OCI-LY1 (cell line): ENCODE data around the gene CRYBG3.

ENCODE experiments used
- H2AFZ ChIP-seq: fragments of 200-600 bp; sonication (generic), shearing (Covaris generic); 2 replicates; pipeline ENCODE4 v1.6.0; 2014; ENCODE audit warnings: antibody characterized with exemption, mild to moderate bottlenecking, low read length
- H3F3A ChIP-seq: fragments of 200-600 bp; sonication (generic), shearing (Covaris generic); 2 replicates; pipeline ENCODE4 v1.6.0; 2014; ENCODE audit warnings: mild to moderate bottlenecking, antibody characterized with exemption, low read length, moderate library complexity; ENCODE audit not compliant: insufficient read depth
- H3K27ac ChIP-seq: fragments of 200-600 bp; sonication (generic); 2 replicates; pipeline ENCODE4 v1.5.1; 2014; ENCODE audit warnings: low read length, mixed run types, mild to moderate bottlenecking, low read depth; ENCODE audit not compliant: poor library complexity, severe bottlenecking
- H3K27me3 ChIP-seq: fragments of 200-600 bp; sonication (generic); 2 replicates; pipeline ENCODE4 v1.6.0; 2014; ENCODE audit warnings: antibody characterized with exemption, mild to moderate bottlenecking, low read length, moderate library complexity; ENCODE audit not compliant: insufficient read depth
- H3K36me3 ChIP-seq: fragments of 200-600 bp; sonication (generic); 2 replicates; pipeline ENCODE4 v1.6.1; 2014; ENCODE audit warnings: mild to moderate bottlenecking, antibody characterized with exemption, low read length, moderate library complexity, mixed read lengths; ENCODE audit not compliant: insufficient read depth
- H3K4me1 ChIP-seq: fragments of 200-600 bp; sonication (generic); 2 replicates; pipeline ENCODE4 v1.5.1; 2014; ENCODE audit warnings: mild to moderate bottlenecking, low read length, moderate library complexity; ENCODE audit not compliant: insufficient read depth, severe bottlenecking
- H3K4me2 ChIP-seq: fragments of 200-600 bp; sonication (generic), shearing (Covaris generic); 2 replicates; pipeline ENCODE4 v1.6.1; 2014; ENCODE audit warnings: low read length
- H3K4me3 ChIP-seq: fragments of 200-600 bp; sonication (generic); 2 replicates; pipeline ENCODE4 v1.5.1; 2014; ENCODE audit warnings: low read length, low read depth, mild to moderate bottlenecking, mixed read lengths; ENCODE audit not compliant: poor library complexity, severe bottlenecking
- H3K79me2 ChIP-seq: fragments of 200-600 bp; shearing (Covaris generic); 2 replicates; pipeline ENCODE4 v1.6.1; 2016; ENCODE audit warnings: mixed run types, low read length, mixed read lengths; ENCODE audit not compliant: insufficient read depth
- H3K9ac ChIP-seq: fragments of 200-600 bp; sonication (generic), shearing (Covaris generic); 2 replicates; pipeline ENCODE4 v1.6.1; 2014; ENCODE audit warnings: mild to moderate bottlenecking, low read length, mixed read lengths
- H3K9me2 ChIP-seq: fragments of 200-600 bp; sonication (generic), shearing (Covaris generic); 2 replicates; pipeline ENCODE4 v1.6.1; 2014; ENCODE audit warnings: low read depth, mild to moderate bottlenecking, low read length, mixed read lengths
- H3K9me3 ChIP-seq: fragments of 200-600 bp; shearing (Covaris generic); 2 replicates; pipeline ENCODE4 v1.6.1; 2014; ENCODE audit warnings: low read length, mixed read lengths
- H4K20me1 ChIP-seq: fragments of 200-600 bp; sonication (generic), shearing (Covaris generic); 2 replicates; pipeline ENCODE4 v1.6.0; 2016; ENCODE audit warnings: mild to moderate bottlenecking, low read length; ENCODE audit not compliant: insufficient read depth
- CTCF ChIP-seq: fragments of 200-600 bp; sonication (generic), shearing (Covaris generic); IDR thresholded peaks from 2 replicates; pipeline ENCODE4 v1.5.1; 2017; ENCODE audit warnings: mild to moderate bottlenecking, antibody characterized with exemption, low read length, moderate library complexity, mixed read lengths
- EZH2 ChIP-seq: fragments of 200-600 bp; sonication (generic), shearing (Covaris generic); IDR thresholded peaks from 2 replicates; pipeline ENCODE4 v1.8.0; 2017; ENCODE audit warnings: borderline replicate concordance, mixed run types, mild to moderate bottlenecking, antibody characterized with exemption, low read length, moderate library complexity, mixed read lengths

Gene CRYBG3

GRCh38 chr3:97841304-97841703, 19.5 kb downstream of the CRYBG3 start:
- no peaks in the 10 kb centered on the region for H3K79me2 ChIP-seq
- no peaks in the 10 kb centered on the region for H3K36me3 ChIP-seq
- H3K27ac ChIP-seq: no peak overlapping the region
- H3F3A ChIP-seq: no peaks in the 10 kb centered on the region
- H3K9me2 ChIP-seq: no peaks in the 10 kb centered on the region
- no peaks in the 10 kb centered on the region for H3K4me1 ChIP-seq
- no peak overlapping the region for H3K9ac ChIP-seq
- no peak overlapping the region for H2AFZ ChIP-seq
- no peaks in the 10 kb centered on the region for H3K27me3 ChIP-seq
- no peak for TF ChIP-seq EZH2
- TF ChIP-seq CTCF: no peak
- H3K4me3 ChIP-seq: no peak overlapping the region
- no peaks in the 10 kb centered on the region for H4K20me1 ChIP-seq
- no peaks in the 10 kb centered on the region for H3K9me3 ChIP-seq
- H3K4me2 ChIP-seq: no peak overlapping the region

- Histone ChIP-seq H3K4me3 (no peak overlapping the region), H3K9ac (no peak overlapping the region), H3F3A (no peaks in the 10 kb centered on the region), H3K9me3 (no peaks in the 10 kb centered on the region), H2AFZ (no peak overlapping the region), H3K79me2 (no peaks in the 10 kb centered on the region), H3K9me2 (no peaks in the 10 kb centered on the region), H3K4me1 (no peaks in the 10 kb centered on the region), H3K4me2 (no peak overlapping the region), H3K36me3 (no peaks in the 10 kb centered on the region), H4K20me1 (no peaks in the 10 kb centered on the region), H3K27ac (no peak overlapping the region), H3K27me3 (no peaks in the 10 kb centered on the region)
- TF ChIP-seq EZH2: no peak
Measured at GRCh38 chr3:97841956-97842355, 20.1 kb downstream of the CRYBG3 start.

GRCh38 chr3:97848779-97849178, 27.0 kb downstream of the CRYBG3 start:
- Histone ChIP-seq H3K4me2 (no peak overlapping the region), H3K27me3 (no peaks in the 10 kb centered on the region), H3K36me3 (no peaks in the 10 kb centered on the region), H3K4me1 (no peaks in the 10 kb centered on the region), H3K4me3 (no peak overlapping the region), H3K9me3 (no peaks in the 10 kb centered on the region), H3F3A (no peaks in the 10 kb centered on the region), H2AFZ (no peak overlapping the region), H3K9ac (no peak overlapping the region), H3K27ac (no peak overlapping the region), H3K79me2 (no peaks in the 10 kb centered on the region), H4K20me1 (no peaks in the 10 kb centered on the region), H3K9me2 (no peaks in the 10 kb centered on the region)
- TF ChIP-seq CTCF: no peak
- no peak for TF ChIP-seq EZH2

- H3K27ac ChIP-seq: no peak overlapping the region
- no peaks in the 10 kb centered on the region for H3K9me2 ChIP-seq
- H3K4me3 ChIP-seq: no peak overlapping the region
- H3K4me2 ChIP-seq: no peak overlapping the region
- H3F3A ChIP-seq: no peaks in the 10 kb centered on the region
- no peaks in the 10 kb centered on the region for H3K27me3 ChIP-seq
- H3K4me1 ChIP-seq: no peaks in the 10 kb centered on the region
- no peaks in the 10 kb centered on the region for H3K79me2 ChIP-seq
- TF ChIP-seq CTCF (no peak), EZH2 (no peak)
- no peaks in the 10 kb centered on the region for H3K36me3 ChIP-seq
- H4K20me1 ChIP-seq: no peaks in the 10 kb centered on the region
- H3K9me3 ChIP-seq: no peaks in the 10 kb centered on the region
- no peak overlapping the region for H3K9ac ChIP-seq
- no peak overlapping the region for H2AFZ ChIP-seq
Measured at GRCh38 chr3:97857401-97857800, 35.6 kb downstream of the CRYBG3 start.
